ENCODE measurements around the gene ENO3.

ENO3 gene

GRCh38 chr17:4938688-4939545 lies 12.0 kb upstream of the ENO3 start:
- DNase-seq (ENCODE audit: insufficient read length) (no peak), FAIRE-seq (peak; percentile 66)
- no peak for TF ChIP-seq POLR2A (IDR thresholded peaks at IDR 0.05; ENCODE audit: low read depth, low read length)
- no peak for TF ChIP-seq POLR2AphosphoS5 (IDR thresholded peaks at IDR 0.05; ENCODE audit: low read depth, low read length)
- TF ChIP-seq TAF1 (IDR thresholded peaks at IDR 0.05; ENCODE audit: borderline replicate concordance, low read depth, low read length) = no peak

- no peak for FAIRE-seq
- no peak for TF ChIP-seq POLR2A (IDR thresholded peaks at IDR 0.05; ENCODE audit: low read depth, low read length)
- TF ChIP-seq TAF1 (IDR thresholded peaks at IDR 0.05; ENCODE audit: borderline replicate concordance, low read depth, low read length) = no peak
- no peak for TF ChIP-seq POLR2AphosphoS5 (IDR thresholded peaks at IDR 0.05; ENCODE audit: low read depth, low read length)
- no peak for DNase-seq (ENCODE audit: insufficient read length)
Observed at GRCh38 chr17:4939546-4939795, 11.4 kb upstream of the ENO3 start.

DNA sequence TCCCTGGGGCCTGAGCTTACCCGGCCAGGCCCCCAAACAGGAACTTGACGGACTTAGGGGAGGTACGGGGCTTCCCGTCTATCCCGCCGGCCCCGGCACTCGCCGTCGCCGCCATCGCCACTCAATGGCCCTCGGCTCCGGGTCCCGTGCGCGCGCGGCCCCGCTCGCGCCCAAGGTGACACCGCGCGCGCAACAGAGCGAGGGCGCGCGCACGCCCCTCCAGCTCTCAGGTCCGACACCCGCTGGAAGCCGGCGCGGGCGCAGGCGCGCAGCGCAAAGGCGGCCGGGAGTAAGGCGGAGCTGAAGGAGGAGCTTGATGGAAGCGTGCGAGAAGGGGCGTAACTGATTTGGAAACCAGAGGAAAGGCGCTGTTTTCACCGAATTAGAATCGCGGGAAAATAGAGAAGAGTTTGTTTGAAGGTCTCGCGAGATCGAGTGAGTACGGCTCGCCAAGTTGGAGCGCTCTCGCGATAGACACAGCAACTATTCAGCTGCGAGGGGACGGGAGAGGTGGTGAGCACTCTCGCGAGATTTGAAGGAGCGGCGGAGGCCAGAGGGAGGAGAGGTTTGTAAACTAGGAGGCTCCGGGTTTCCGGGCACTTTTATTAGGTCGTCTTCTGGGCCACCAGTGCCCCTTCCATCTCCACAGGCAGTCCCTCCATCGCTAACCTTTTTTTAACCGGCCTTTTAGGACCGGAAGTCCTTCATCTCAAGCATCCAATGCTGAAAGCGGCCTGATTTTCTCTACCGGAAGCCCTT lies 10.9 kb upstream of the ENO3 start, which contains the start of the genes RNF167 and SLC25A11:
Gene RNF167 (plus strand): TSS at position 473 of the 759 bp plus-strand sequence. CDS start 642 bp downstream, outside the sequence.
Gene SLC25A11 (minus strand): TSS at position 251 of the 759 bp plus-strand sequence. CDS start 136 bp downstream, at position 115.
- TF ChIP-seq TAF1 (IDR thresholded peaks at IDR 0.05; ENCODE audit: borderline replicate concordance, low read depth, low read length) (peak; percentile 65; the same call in 1 of the 2 replicates), POLR2A (IDR thresholded peaks at IDR 0.05; ENCODE audit: low read depth, low read length) (peak; percentile 84), POLR2AphosphoS5 (IDR thresholded peaks at IDR 0.05; ENCODE audit: low read depth, low read length) (peak; percentile 81)
- DNase-seq (ENCODE audit: insufficient read length) = peak; percentile 96
- peak; percentile 99 for FAIRE-seq

DNA sequence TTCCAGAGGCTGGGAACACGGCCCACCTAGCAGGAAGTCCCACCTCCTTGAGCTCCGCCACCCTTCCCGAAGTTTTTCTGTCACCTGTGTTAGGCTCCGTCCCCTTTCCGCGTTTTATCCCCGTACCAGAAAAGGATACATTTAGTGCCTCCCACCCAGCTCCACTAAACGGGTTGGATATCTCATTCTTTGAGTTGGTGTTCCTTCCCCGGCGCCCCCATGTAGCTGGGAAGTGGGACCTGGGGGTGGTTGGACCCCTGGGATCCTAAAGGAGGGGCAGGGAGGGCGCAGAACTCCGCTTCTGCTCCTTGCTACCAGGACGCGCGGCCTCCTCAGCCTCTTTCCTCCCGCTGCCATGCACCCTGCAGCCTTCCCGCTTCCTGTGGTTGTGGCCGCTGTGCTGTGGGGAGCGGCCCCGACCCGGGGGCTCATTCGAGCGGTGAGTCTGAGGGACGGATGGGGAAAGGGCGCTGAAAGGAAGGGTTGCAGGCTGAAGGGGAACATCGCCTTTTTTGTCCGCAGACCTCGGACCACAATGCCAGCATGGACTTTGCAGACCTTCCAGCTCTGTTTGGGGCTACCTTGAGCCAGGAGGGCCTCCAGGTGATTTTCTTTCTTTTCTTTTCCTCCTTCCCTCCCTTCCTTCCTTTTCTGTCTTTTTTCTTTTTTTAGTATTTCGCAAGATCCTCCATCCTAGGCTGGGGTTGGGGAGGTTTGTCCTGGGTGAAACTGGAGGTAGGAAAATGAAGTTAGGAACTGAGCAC lies 10.2 kb upstream of the ENO3 start:
- DNase-seq (ENCODE audit: insufficient read length) = no peak
- TF ChIP-seq POLR2AphosphoS5 (IDR thresholded peaks at IDR 0.05; ENCODE audit: low read depth, low read length) (peak; percentile 62; the same call in 1 of the 2 replicates), POLR2A (IDR thresholded peaks at IDR 0.05; ENCODE audit: low read depth, low read length) (no peak), TAF1 (IDR thresholded peaks at IDR 0.05; ENCODE audit: borderline replicate concordance, low read depth, low read length) (0 out of 2 replicates have a peak, but pooled peaks have one; percentile 40)
- FAIRE-seq = peak; percentile 40

DNA sequence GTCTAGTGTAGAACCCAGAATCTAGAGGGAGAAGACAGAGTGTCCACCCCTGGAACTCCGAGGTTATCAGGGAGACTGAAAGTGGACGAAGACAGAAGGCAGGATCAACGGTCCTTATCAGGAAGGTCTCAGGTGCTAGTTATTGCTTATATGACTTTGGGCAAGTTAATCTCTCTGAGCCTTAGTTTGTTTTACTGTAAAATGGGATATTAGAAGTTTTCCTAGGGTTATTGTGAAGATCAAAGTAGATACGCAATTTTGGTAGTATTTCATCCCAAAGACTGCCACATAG lies 9.7 kb upstream of the ENO3 start:
- TF ChIP-seq POLR2A (IDR thresholded peaks at IDR 0.05; ENCODE audit: low read depth, low read length) (no peak), POLR2AphosphoS5 (IDR thresholded peaks at IDR 0.05; ENCODE audit: low read depth, low read length) (no peak), TAF1 (IDR thresholded peaks at IDR 0.05; ENCODE audit: borderline replicate concordance, low read depth, low read length) (no peak)
- no peak for DNase-seq (ENCODE audit: insufficient read length)
- FAIRE-seq = no peak

GRCh38 chr17:4942760-4943508 lies 8.0 kb upstream of the ENO3 start:
- DNase-seq (ENCODE audit: insufficient read length) (no peak), FAIRE-seq (no peak)
- TF ChIP-seq POLR2A (IDR thresholded peaks at IDR 0.05; ENCODE audit: low read depth, low read length) = peak; percentile 27; the same call in 1 of the 2 replicates
- TF ChIP-seq TAF1 (IDR thresholded peaks at IDR 0.05; ENCODE audit: borderline replicate concordance, low read depth, low read length) = no peak
- TF ChIP-seq POLR2AphosphoS5 (IDR thresholded peaks at IDR 0.05; ENCODE audit: low read depth, low read length) = peak; percentile 85

DNA sequence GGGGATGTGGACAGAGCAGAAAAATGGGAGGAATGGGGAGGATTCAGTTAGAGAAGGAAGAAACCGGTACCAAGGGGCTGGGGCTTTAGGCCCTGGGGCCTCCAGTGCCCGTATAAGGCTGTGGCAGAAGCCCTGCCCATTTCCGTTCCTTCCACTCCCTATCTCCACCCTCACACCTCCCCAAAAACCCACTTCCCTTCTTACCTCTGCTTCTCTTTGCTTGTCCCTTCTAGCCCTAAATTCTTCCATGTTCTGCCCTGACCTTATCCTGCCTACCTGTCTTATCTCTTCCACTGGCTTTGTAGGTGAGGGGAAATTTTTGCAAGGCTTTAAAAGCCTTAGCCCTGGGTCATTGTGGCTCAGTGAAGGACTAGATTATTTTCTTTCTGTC lies 6.8 kb upstream of the ENO3 start:
- FAIRE-seq (no peak), DNase-seq (ENCODE audit: insufficient read length) (no peak)
- TF ChIP-seq TAF1 (IDR thresholded peaks at IDR 0.05; ENCODE audit: borderline replicate concordance, low read depth, low read length) (0 out of 2 replicates have a peak, but pooled peaks have one; percentile 12), POLR2AphosphoS5 (IDR thresholded peaks at IDR 0.05; ENCODE audit: low read depth, low read length) (no peak)

GRCh38 chr17:4944554-4945175 lies 6.3 kb upstream of the ENO3 start:
- FAIRE-seq (no peak), DNase-seq (ENCODE audit: insufficient read length) (no peak)
- TF ChIP-seq POLR2AphosphoS5 (IDR thresholded peaks at IDR 0.05; ENCODE audit: low read depth, low read length) = peak; percentile 91
- no peak for TF ChIP-seq TAF1 (IDR thresholded peaks at IDR 0.05; ENCODE audit: borderline replicate concordance, low read depth, low read length)

- FAIRE-seq = peak; percentile 98
Observed at GRCh38 chr17:4945176-4945943, 5.6 kb upstream of the ENO3 start.

DNA sequence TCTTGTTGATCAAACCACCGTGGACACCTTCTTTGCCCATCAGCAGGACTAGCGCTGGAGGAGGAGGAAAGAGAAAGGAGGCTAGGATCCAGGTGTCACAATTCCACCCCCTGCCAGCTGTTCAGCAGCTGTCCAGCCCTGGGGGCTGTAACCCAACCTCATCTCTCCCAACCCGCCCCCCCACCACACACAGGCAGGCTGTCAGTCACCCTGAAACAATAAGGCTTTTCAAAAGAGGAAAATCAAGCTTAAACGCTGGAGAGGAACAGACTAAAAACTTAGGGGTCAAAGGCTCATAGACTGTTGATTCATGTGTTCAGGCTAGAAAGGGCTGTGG lies 5.0 kb upstream of the ENO3 start:
- DNase-seq (ENCODE audit: insufficient read length) (no peak), FAIRE-seq (no peak)
- TF ChIP-seq POLR2A (IDR thresholded peaks at IDR 0.05; ENCODE audit: low read depth, low read length) (no peak), TAF1 (IDR thresholded peaks at IDR 0.05; ENCODE audit: borderline replicate concordance, low read depth, low read length) (no peak), POLR2AphosphoS5 (IDR thresholded peaks at IDR 0.05; ENCODE audit: low read depth, low read length) (no peak; the same call in 1 of the 2 replicates)

More at GRCh38 chr17:4945176-4945943, 5.6 kb upstream of the ENO3 start:
- peak; percentile 56 for TF ChIP-seq TAF1 (IDR thresholded peaks at IDR 0.05; ENCODE audit: borderline replicate concordance, low read depth, low read length)
- TF ChIP-seq POLR2AphosphoS5 (IDR thresholded peaks at IDR 0.05; ENCODE audit: low read depth, low read length) = peak; percentile 80
- TF ChIP-seq POLR2A (IDR thresholded peaks at IDR 0.05; ENCODE audit: low read depth, low read length) = peak; percentile 88
- no peak for DNase-seq (ENCODE audit: insufficient read length)
